HG02763 (cell line): ENCODE results near the gene ADPRM.
"Not testable (repeated sequence)": the region's sequence is repeated elsewhere in the genome, so short reads cannot be mapped to it uniquely, and the experiment has no call there.

Experiments
- ATAC-seq: cut with Tn5 transposase; IDR thresholded peaks from one replicate; pipeline ENCODE4 v1.9.1; 2021; ENCODE audit warnings: mild to moderate bottlenecking, moderate library complexity; ENCODE audit not compliant: unreplicated experiment

Gene ADPRM

GRCh38 chr17:10698096-10698818, 863 bp downstream of the ADPRM start:
- no peak for ATAC-seq

GRCh38 chr17:10699856-10700255, 2.5 kb downstream of the ADPRM start:
- ATAC-seq, result no peak

DNA sequence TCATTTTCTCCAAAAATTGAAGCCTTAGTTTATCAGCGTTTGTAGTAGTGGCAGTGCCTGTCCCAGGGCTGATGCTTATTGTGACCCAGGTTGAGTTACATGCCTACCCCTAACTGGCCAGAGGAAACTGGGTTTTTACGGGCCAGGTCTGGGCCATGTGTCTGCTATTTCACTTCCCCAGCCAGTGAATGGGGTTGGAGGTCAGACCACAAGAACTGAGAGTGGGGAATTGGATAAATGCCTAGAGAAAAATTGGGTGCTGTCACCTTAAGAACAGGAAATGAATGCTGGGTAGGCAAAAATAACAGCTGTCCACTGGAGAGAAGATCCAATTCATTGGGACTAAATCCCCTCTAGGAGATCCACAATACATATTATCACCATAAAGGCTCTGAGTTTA, 5.2 kb downstream of the ADPRM start:
- no peak for ATAC-seq

DNA sequence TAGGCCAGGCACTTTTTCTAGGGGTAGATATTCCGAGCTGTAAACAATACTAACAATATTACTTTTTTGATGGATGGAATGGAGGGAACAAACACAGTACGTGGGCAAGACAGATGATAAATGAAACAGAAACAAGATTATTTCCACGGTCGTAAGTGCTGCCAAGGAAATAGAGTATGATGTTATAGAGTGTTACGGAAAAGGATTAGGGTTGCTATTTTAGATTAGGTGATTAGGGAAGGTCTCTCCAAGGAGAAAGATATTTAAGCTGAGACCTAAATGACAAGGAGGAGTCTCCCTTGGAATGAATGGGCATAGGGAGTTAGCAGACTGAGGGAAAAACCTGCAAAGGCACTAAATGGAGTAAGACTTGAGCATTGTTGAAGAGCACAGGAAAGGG, 8.3 kb downstream of the ADPRM start:
- ATAC-seq, result no peak

DNA sequence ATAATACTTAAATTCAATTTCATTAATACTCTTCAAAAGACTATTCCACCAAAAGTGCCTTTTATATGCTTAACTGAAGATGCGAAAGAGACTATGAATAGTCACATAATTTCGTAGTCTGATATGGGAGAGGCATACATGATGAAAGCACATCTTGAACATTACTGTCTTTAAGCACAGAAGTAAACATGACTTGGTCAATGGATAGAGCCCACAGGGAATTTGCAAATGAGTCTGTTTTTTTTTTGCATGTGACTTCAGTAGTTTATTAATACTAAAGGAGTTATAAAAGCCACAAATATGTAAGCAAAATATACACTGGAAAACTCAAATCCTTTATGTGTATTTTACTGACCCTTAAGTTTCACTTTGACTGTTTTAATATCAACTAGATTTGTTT, 15.9 kb downstream of the ADPRM start:
- no peak for ATAC-seq

GRCh38 chr17:10716218-10716617, 18.8 kb downstream of the ADPRM start:
- ATAC-seq, result no peak

DNA sequence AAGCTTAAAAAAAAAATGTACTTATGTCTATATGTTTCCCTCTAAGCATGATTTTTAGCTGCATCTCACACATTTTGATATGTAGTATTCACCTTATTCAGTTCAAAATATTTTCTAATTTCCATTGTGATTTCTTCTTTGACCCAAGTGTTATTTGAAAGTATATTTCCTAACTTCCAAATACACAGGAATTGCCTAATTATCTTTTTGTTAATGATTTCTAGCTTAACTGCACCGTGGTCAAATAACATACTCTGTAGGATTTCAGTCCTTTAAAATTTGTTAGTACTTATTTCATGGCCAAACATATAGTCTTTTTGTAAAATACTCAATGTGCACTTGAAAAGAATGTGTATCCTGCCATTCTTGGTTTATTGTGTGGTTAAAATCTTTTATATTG, 21.2 kb downstream of the ADPRM start:
- no peak for ATAC-seq

- ATAC-seq, result no peak
These were observed 27.3 kb downstream of the ADPRM start for GRCh38 chr17:10724546-10725195.

DNA sequence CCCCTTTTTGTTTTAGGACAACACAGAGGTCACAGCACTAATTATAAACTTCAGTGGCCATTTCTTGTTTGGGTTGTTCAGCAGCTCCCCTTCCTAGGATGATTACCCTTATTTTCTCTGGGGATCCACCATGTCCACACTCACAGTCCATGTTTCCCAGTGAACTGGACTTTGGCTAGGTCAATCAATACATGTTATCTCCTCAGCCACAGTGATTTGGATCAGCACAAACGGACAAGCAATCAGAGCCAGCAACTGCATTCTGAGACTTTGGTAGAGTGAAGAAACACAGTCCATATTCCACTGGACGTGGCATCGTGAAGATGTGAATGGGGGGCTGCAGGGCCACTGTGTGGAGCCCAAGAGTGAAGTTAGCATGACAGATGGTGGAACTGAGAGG, 27.9 kb downstream of the ADPRM start:
- ATAC-seq, result no peak

DNA sequence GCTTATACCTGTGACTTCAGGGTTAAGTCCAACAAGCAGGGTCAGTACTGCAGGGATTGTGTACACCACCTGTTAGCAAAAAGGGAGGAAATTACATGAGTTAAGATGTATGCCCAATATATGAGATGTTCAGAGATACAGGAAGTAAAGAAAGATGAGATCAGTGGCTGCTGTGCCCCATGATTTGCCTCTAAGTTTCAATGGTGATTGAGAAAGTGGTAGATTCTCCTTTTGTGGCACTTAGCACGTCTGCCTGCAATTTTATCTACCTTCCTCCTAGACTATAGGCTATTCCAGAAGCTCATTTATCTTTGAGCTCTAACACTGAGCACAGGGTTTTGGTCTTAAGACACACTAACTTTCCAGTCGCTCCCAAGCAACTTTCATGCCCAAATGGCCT, 28.8 kb downstream of the ADPRM start:
- ATAC-seq, result no peak

- no peak for ATAC-seq
These were observed 29.8 kb downstream of the ADPRM start for GRCh38 chr17:10727192-10727591.

- ATAC-seq, result no peak
These were observed 31.0 kb downstream of the ADPRM start for GRCh38 chr17:10728331-10728892.

DNA sequence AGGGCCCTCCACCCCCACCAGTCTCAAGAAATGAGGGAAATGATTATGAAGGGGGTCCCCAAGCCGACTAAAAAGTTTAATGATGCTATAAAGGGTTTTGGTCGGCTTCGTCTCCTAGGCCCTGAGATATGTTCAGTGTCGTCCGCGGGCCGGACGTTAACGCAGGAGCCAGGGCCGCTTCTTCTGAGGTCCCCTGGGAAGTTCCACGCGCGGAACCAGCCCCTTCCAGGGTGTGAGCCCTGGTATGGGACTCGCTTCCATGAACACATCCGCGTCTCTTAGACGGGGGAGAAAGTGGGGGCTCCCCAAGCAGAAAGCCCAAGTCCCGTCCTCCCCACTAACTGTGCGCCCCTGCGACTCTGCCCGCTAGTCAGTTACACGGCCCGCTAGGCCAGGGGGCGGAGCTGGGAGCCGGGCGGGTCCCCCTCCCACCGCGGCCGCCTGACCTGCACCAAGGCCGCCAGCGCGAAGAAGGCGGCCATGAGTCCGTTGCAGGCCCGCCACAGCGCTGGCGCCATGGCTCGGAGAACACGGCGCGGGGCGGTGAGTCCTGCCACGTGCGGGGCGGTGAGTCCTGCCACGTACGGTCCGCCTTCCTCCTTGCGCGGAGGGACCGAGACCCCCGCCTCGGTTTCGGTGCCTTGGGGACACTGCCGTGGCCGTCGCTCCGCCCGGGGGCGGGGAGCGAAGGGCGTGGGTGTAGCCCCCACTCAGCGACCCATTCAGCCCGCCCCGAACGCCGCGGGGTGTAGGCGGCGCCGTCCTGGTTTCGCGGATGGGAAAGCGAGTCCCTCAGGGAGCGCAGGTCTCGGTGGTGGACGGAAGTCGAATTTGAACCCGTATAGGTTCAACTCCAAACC, 32.2 kb downstream of the ADPRM start, which contains the start of gene TMEM220:
TMEM220 (minus strand) TSS at position 690 of the 860 bp plus-strand sequence; CDS start at position 518, 172 bp downstream.
- peak; percentile 74 for ATAC-seq

DNA sequence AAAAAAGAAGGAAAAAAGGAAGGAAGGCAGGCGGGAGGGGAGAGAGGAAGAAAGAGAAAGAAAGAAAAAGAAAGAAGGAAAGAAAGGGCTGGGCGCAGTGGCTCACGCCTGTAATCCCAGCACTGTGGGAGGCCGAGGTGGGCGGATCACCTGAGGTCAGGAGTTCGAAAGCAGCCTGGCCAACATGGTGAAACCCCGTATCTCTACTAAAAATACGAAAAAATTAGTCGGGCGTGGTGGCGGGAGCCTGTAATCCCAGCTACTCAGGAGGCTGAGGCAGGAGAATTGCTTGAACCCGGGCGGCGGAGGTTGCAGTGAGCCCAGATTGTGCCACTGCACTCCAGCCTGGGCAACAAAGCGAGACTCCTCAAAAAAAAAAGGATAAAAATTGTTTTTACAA, 32.9 kb downstream of the ADPRM start:
- not testable (repeated sequence) for ATAC-seq

DNA sequence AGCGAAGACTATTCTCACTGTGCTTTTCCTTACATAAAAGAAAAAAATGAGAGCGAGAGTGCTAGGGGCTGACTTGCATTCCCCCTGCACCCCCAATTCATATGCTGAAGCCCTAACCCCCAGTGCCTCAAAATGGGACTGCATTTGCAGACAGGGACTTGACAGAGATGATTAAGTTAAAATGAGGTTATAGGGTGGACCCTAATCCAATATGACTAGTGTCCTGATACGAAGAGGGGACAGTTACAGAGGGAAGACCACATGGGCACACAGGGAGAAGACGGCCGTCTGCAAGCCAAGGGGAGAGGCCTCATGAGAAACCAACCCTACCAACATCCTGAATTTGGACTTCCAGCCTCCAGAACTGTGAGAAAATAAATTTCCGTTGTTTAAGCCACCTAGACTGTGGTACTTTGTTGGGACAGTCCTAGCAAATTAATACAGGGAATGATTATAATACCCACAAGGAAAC, 34.0 kb downstream of the ADPRM start:
- no peak for ATAC-seq

- ATAC-seq, result not testable (repeated sequence)
These were observed 34.7 kb downstream of the ADPRM start for GRCh38 chr17:10732121-10732520.

- ATAC-seq, result no peak
These were observed 36.3 kb downstream of the ADPRM start for GRCh38 chr17:10733666-10734065.

DNA sequence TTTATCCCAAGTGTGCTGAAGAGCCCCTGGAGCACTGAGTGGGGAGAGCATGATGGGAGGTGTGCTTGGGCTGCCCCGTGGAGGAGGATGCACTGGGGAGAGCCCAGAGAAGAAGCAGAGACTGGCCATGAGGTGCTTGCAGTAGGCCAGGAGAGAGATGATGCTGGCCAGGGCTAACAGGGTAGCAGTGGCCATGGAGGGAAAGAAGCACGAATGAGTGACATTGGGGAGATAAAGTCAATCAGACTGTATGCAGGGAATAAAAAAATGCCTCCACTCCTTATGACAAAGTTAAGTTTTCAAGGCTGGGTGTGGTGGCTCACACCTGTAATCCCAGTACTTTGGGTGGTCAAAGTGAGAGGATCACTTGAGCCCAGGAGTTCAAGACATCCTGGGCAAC, 37.9 kb downstream of the ADPRM start:
- no peak for ATAC-seq

- ATAC-seq, result no peak
These were observed 38.4 kb downstream of the ADPRM start for GRCh38 chr17:10735821-10736220.

- no peak for ATAC-seq
These were observed 39.8 kb downstream of the ADPRM start for GRCh38 chr17:10737168-10737622.

DNA sequence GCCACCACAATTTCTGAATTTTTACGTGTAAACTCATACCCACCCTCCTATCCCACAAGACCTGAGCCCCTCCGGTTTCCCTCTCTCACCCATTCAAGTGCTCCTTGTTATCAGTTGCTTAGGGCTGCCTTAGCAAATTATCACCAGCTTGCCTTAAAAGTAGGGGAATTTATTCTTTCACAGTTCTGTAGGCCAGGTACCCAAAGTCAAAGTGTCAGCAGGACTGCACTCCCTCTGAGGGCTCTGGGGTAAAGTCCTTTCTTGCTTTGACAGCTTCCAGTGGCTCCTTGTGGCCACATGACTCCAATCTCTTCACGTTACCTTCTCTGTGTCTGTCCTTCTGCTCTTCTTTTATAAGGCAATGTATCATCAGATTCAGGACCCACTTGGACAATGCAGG, 40.3 kb downstream of the ADPRM start:
- no peak for ATAC-seq
